ENCODE results near the gene GGACT.

- TF ChIP-seq POLR2AphosphoS5 (IDR thresholded peaks at IDR 0.05) = no peak
- TF ChIP-seq, protein P1, sequence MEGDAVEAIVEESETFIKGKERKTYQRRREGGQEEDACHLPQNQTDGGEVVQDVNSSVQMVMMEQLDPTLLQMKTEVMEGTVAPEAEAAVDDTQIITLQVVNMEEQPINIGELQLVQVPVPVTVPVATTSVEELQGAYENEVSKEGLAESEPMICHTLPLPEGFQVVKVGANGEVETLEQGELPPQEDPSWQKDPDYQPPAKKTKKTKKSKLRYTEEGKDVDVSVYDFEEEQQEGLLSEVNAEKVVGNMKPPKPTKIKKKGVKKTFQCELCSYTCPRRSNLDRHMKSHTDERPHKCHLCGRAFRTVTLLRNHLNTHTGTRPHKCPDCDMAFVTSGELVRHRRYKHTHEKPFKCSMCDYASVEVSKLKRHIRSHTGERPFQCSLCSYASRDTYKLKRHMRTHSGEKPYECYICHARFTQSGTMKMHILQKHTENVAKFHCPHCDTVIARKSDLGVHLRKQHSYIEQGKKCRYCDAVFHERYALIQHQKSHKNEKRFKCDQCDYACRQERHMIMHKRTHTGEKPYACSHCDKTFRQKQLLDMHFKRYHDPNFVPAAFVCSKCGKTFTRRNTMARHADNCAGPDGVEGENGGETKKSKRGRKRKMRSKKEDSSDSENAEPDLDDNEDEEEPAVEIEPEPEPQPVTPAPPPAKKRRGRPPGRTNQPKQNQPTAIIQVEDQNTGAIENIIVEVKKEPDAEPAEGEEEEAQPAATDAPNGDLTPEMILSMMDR (IDR thresholded peaks at IDR 0.05) = peak in 2 of 3 donors; percentile 30 to 40
These were observed 45.8 kb downstream of the GGACT start for GRCh38 chr13:100542826-100543156.
